GM12891 (cell line): Measurements from ENCODE around the gene JAM3.

Experiments used
- POLR2A ChIP-seq: IDR thresholded peaks from 2 replicates; pipeline ENCODE4 v1.6.1; 2011; ENCODE audit warnings: low read depth, low read length, control low read depth
- POLR2AphosphoS5 ChIP-seq: IDR thresholded peaks from 2 replicates; pipeline ENCODE4 v1.6.1; 2011; ENCODE audit warnings: low read depth, low read length, control low read depth
- POU2F2 ChIP-seq: IDR thresholded peaks from 2 replicates; pipeline ENCODE4 v1.6.1; 2011; ENCODE audit warnings: low read depth, mild to moderate bottlenecking, control low read depth, low read length, moderate library complexity
- SPI1 ChIP-seq: IDR thresholded peaks from 2 replicates; pipeline ENCODE4 v1.6.1; 2011; ENCODE audit warnings: low read depth, low read length, control low read depth
- TAF1 ChIP-seq: IDR thresholded peaks from 2 replicates; pipeline ENCODE4 v1.6.1; 2011; ENCODE audit warnings: low read depth, low read length, control low read depth

- TF ChIP-seq POLR2AphosphoS5 = no peak
- TF ChIP-seq POU2F2 = no peak
- no peak for TF ChIP-seq POLR2A
- TF ChIP-seq SPI1 = no peak
- no peak for TF ChIP-seq TAF1
Observed at GRCh38 chr11:134026655-134027343, 42.1 kb upstream of the JAM3 start.
